Activated T-helper 2 cell treated with anti-CD3 and anti-CD28 coated beads, Interferon-gamma antibody, Interleukin-2, Interleukin-4, amounts not matched to agents 10 μg/mL and 5 μg/mL and 100 μg/mL, durations not matched to agents 14 hours and 24 hours and 36 hours (primary cell): ENCODE measurements around the gene ZNF302. TPM values are rescaled to one million over a fixed set of nuclear protein-coding genes. Genes with fewer than 3 reads are reported as not detected.

Experiments
- total RNA-seq: library from RNA; stranded (reverse); gene quantifications from 2 replicates; pipeline ENCODE4 v1.2.3, GENCODE V29; 2022

The ZNF302 gene
- total RNA-seq, 1 donor from 2014 or later = 14.1 TPM

Other genes with a start within 250 kb of the ZNF302 start
- 167 and 175 TPM in 2 replicates for gene UBA2, start 249.3 kb upstream of the ZNF302 start, total RNA-seq
- gene WTIP, start 195.9 kb upstream of the ZNF302 start, total RNA-seq = 0.57 and 1.0 TPM in 2 replicates
- 0.14 and 0.30 TPM in 2 replicates for gene SCGB2B2, start 519 bp upstream of the ZNF302 start, total RNA-seq
- gene ZNF181, start 56.6 kb downstream of the ZNF302 start, total RNA-seq = 2.6 and 3.4 TPM in 2 replicates
- 1.9 and 2.0 TPM in 2 replicates for gene ZNF599, start 95.5 kb downstream of the ZNF302 start, total RNA-seq
- gene ZNF30, start 249.2 kb downstream of the ZNF302 start, total RNA-seq = 3.3 and 3.5 TPM in 2 replicates